GM19240 (cell line): ENCODE measurements around the gene LRMDA.

ENCODE experiments used
- DNase-seq: peaks from one replicate; pipeline ENCODE4 v3.0.0; 2011; ENCODE audit warnings: low spot score; ENCODE audit not compliant: insufficient read length

Gene LRMDA

DNA sequence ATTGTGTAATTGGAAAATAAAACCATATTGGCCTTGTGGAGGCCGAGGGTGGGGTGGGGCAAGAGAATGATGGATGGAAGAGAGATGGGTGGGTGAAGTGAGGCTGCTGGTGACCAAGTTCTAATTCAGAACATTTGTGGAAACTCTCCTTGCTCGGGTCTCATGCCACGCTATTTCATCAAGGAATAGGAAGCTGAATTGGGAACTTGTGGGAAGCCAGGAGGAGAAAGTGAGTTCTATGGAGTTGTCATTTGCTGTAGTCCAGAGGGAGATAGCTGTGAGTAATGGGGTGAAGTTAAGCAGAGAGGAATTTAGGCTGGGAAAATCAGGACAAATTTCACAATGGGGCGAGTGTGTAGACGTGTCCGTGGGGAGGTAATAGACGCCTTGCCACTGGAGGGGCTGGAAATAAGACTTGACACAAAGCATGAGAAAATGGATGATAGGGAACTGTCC is 339.2 kb downstream of the LRMDA start:
- DNase-seq, result no peak

DNA sequence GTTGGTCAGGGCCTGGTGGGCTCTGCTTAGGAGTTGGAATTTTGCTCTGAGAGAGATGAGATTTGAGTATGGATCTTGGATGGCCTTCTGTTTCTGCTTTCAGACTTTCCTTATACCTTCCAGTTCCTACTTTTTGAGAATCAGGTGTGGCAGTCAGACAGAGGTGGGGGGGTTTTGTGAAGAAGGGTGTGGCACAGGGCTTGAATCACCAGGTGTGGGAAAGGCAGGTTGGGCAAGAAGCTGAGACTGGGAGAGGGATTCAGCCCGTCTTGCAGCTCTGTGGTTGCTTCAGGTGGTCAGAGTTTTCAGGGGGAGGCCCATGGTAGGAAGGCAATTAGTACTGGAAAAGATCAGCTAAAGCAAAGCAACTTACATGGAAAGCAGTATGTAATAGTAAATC is 340.2 kb downstream of the LRMDA start:
- no peak for DNase-seq

DNA sequence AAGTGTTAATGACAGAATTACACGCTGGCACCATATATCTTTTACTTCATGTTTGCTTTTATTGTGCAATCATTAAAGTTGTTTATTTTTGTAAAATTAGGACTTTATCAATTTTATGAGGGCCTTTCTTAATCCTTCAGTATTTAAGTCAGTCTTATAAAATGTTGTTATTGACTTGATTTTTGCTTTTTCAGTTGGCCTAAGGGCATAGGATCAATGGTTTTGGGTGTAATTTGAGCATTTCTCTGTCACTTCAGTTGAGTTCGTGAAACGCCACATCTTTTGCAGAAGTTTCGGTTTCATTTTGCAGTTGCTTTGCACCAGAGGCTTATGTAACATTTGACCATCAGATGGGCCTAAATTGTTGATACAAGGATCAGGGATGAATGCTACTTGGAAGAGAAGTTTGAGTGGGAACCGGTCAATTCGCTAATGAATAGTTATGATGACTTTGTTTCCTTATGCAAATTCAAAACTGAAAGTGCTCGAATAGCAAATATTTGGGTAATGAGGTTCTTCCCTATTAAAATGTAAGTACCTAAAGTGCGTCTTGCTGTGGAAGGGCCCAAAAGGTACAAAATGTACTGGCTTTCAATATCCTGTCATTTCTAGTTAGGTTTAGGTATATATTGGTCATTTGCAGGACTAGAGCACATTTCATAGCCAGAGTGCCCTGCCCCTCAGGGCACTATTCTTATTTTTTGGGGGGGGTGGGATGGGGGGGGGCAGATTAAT is 340.9 kb downstream of the LRMDA start:
- DNase-seq, result no peak

DNA sequence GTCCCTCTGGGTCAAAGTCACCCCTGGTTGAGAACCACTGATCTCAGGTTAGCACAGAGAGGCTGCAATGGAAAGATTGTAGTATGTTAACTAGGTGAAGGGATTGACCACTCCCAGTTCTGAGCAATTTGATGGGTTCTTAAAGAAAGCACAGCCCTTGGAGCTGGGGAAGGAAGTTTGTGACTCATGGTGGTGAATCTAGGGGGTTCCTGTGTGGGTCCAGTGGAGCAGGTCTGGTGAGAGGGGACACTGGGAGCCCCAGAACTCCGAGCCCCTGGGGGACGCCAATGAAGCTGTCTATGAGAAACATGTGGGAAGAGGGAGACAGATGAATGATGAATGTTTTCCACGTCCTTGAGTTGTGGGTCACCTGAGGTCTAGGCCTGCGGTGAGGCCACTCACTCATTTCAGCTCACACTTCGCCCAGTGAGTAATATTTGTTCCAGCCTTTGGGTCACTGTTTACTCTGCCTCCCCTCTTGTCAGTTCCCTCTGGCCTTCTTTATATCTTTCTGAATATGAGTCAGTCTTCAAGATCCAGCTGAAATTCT is 341.9 kb downstream of the LRMDA start:
- no peak for DNase-seq

DNA sequence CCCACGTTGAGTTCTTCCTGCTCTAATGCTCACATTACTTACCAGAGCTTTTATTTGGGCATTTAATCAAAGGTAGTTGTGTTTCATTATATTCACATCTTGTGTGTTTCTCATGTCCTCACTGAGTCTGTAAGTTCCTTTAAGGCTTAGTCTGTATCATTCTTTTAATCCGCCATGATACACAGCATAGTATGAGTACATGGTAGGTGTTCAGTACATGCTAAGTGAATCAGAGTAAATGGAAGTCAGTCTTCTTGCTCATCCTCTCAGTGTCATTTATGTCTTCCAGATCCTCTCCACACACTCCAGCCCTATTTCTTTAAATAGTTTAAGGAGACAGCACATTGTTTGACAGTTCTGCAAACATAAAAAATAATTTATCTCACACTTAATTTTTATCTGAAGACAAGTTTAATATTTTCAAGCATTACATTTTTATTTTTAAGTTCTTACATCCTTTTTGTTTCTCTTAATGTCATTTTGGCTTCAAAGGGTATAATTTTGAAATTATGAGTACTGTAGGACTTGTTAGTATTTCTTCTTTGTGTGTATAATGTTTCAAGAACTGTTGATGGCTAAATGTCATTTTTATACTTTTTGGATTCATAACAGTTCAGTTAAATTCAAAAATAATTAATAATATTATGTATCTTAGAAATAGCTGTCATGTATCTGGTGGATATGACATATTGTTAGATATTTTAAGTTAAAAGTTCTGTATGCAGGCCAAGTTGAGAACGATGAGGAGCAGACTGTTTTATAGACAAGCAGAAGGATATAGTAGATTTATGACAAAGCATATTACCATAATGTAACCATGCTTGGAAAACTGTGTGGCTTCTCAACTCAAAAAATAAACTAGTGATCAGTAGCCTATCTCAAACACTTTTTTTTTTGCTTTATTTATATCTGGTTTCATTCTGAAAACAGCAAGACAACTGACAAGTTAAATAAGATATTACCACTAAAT is 342.7 kb downstream of the LRMDA start:
- no peak for DNase-seq

DNA sequence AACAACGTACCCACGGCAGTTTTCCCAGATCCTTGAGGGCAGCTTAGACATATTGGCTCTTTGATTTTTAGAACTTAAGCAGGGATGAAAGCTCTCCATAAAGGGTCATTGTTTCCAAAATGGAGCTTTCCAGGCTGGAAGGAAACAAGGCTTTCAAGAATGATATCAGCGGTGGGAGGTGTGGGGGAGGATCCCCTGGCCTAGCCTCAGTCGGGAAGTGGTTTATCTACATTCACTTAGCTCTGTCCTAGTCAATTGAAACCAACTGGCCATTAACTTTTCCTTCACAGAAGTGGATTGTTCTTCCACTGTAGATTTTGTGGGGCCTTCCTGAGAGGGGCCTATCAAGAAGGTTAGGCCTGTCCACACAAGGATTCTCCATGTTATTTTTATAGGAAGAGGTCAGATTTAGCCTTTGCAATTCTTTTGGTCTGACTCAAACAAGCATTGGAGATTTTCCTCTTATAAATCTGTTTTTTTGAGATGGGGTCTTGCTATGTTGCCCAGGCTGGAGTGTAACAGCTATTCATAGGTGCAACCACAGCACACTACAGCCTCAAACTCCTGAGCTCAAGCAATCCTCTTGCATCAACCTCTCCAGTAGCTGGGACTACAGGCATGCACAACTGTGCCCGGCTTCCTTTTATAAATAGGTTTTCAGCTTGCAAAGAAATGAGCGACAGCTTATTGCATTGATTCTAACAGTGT is 343.5 kb downstream of the LRMDA start:
- no peak for DNase-seq

DNA sequence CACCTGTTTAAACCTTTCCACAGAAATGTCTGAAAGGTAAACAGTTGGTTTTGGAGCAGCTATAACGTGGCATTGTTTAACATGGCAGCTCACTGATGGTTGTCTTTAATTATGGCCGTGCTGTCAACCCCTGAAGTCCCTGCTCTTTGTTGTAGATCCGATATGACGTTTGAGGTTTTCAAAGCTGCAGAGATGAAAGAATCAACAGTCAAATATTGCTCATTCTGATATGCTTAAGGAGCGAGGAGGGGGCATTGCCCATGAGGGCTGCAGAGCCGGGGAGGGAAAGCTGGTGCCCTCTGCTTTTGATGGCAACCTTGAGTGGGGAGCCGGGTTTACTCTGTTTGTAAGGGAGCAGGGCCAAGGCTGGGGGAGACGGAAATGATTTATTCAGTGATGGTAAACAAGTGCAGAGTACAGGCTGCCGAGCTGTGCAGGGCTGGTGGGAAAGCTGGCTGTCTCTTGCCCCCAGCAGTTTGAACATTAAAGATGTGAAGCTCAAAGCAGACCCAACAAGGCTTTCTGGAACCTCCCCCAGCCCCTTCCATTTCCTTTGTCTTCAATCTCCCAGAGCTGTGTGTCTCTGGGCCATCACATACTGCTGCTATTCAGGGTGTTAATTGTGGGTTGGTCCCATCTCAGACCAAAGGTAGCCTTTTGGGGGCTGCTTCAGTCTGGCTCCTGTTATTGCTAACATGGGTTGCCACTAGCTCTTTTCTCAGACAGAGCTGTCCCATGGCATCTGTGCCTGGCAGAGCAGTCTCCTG is 345.5 kb downstream of the LRMDA start:
- no peak for DNase-seq

DNA sequence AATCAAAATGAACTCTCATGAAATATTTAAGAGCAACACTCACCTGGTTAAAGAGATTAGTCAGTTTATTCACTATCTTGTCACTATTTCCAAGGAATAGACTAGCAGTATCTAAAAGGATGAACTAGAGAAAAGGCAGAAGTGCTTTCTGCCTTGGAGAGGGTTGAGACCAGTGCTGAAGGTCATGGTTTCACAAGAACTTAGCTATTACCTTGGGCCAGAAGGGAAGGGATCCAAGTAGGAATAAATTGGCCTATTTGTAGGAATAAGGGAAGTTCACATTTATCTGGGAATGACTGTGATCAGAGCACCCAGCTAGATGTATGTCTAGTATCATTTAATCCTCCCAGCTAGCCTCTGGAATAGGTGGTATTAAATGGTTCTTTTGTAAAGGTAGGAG is 347.2 kb downstream of the LRMDA start:
- no peak for DNase-seq

DNA sequence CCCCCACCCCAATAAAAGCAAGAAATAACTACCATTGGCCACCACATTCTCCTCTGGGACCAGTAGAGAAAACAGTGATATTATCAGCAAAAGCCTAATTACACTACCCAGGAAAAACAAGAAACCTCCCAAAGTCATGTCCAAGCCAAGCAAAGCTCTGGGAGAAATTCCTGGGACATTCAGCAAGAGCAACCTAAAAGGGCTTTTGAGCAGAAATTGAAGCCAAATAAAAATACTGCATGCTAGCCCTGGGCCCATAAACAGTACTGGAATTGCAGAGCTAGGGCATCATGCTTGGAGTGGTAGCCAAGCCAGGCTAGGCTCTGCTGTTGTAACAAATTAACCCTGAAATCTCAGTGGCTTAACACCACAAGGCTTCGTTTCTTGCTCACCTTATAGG is 347.9 kb downstream of the LRMDA start:
- no peak for DNase-seq

DNA sequence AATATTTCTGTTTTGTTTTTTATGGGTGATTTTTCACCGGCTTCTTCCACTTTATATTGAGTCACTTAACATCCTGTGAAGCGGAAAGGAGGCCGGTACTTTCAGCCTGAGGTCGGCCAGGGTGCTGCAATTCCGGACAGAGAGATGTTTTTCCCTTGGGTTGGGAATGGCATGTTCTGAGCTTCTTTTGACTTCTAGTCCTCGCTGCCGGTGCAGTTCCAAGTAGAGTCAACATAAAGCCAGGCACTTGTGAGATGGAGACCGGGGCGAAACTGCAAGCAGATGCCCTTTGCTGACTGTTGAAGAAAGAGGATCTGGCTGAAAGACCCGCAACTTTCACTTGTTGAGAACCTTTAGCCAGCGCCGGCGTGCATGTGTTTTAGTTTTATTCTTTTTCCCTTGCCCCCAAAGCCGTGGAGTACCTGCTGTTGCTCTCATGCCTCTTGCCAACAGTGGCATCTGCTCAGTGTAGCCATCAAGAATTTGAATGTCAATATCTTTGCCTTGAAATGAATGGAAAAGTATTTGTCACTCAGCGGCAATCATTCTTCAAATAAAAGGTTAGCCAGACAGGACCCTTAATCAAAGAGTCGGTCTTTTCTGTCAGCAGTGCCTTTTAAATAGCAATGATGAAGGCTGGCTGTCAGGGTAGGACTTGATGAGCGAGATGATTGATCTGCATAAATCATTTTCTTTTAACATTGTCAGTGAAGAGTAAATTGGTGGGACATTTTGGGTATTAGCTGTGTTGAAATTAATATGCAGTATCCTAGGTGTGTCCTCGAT is 351.2 kb downstream of the LRMDA start:
- DNase-seq, result no peak

DNA sequence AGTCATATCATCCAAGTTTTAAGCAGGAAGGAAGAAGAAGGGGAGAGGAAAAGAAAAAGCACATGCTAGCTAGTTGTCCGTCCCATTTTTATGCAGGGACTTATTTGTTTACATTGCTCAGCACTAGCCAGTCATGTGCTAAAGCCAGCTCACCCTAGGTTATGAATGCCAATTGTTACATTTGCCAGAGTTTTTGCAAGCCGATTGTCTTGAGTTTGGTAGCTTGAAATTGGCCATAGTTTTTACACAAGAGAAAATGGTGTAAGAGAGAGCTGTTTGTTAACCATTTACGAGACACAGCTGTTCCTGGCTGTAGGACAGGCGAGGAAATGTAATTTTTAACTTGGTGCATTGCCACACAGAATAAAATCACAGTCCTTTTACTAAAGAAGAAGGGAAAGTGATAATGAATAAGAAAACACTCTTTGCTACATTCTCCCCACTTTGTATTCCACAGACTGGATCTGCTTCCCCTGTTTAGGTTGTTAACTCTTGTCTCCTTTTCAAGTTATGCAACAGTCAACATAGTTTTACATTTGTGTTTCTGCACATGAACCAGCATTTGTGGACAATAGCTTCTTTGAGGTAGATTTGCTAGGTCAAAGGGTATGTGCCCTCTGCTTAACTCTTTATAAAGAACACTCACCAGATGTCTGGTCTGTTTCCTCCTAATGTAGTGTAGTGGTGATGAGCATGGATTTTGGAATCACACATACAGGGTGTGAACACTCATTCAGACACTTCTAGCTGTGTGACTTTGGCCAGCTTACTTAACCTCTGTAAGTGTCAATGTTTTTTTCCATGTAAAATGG is 357.2 kb downstream of the LRMDA start:
- DNase-seq, result no peak

DNA sequence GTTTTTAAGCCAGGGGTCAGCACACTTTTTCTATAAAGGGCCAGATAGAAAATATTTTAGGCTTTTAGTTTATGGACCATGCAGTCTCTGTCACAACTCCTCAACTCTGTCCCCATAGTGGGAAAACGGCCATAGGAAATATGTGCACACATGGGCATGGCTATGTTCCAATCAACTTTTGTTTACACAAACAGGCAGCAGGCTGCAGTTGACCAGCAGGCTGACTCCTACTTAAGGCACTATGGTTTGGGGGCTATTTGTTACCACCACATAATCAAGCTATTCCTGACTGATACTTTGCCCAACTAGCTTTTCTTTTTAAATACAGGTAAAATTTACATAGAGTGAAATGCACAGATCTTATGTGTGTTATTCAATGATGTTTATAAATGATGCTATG is 362.4 kb downstream of the LRMDA start:
- no peak for DNase-seq

DNA sequence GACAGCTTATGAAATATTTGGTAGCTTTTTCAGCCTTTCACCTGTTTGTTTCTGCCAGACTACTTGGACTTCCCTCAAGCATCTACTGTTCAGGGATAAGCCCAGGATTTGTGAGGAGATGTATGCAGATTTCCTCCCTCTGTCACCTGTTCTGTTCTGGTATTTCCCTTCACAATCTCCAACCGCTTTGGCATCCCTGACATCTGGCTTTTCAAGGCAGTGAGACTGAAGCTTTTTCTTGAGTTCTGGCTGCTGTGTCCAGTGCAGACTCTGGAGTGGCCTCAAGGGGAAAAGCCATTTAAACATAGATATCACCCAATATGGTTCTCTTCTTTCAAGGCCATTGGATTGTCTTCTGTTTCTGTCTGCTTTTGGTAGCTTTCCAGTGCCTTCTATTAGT is 369.7 kb downstream of the LRMDA start:
- DNase-seq, result no peak

DNA sequence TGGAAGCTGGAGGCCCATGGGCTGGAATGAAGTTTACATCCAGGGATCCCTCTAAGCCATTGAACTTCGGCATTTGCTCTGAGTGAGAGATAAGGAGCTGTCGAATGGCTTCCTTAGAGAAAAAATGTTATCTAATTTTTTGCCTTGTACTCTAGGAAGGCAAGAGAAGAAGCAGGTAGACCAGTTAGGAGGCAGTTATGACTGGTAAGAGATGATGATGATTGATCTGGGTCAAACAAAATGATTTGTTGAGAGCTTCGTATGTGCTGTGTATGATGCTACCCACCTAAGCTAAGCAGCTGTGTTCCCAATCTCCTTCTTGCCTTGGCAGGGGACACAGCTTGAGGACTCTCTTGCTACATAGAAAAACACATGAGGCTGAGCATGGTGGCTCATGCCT is 370.2 kb downstream of the LRMDA start:
- DNase-seq, result no peak

DNA sequence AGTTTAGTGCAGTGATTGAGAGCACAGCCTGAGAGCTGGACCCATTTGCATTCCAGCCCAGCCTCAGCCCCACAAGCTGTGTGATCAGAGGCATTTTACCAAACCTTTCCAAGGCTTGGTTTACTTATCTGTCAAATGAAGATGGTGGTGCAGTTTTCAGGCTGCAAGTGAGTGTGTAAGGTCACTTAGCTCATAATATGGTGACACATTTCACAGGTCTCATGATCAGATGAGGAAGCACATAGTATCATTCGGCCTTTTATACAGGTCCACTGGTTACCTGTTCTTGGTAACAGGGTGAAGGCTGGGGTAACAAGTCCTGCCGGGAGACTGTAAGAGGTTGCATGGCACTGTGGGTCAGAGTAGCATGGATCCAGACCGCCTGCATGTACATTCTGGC is 371.7 kb downstream of the LRMDA start:
- DNase-seq, result no peak

DNA sequence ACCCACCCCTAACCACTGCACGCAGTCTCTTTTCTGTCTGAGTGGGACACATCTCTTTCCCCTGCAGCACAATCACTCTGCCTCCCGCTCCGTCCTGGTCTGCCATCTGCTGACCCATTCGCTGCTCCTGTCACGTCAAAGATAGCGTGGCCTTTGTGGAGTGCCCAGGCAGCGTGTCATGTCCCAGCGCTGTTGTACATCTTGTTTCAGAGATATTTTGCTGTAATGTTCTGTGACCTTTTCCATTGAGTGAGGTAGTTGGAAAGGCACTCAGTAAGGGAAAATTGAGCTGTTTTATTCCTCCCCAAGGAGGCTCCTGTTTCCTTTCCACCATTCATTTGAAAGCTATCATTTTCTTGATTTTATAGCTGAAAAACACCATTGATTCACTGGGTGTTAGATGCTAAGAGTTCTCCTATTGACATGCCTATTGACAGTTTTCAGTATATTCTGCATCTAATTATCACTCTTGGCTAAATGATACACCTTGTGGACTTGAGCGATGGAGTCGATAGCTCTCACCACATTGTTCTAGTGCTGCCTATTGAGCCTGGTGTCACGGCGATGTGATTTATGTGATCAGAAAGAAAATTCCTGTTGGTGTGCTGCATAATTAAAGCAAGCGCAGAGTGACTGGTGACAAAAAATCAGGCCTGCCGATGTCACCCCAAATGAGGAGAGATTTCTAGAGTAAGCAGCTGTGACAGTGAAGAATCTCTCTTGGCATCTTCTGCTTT is 372.6 kb downstream of the LRMDA start:
- DNase-seq, result no peak

DNA sequence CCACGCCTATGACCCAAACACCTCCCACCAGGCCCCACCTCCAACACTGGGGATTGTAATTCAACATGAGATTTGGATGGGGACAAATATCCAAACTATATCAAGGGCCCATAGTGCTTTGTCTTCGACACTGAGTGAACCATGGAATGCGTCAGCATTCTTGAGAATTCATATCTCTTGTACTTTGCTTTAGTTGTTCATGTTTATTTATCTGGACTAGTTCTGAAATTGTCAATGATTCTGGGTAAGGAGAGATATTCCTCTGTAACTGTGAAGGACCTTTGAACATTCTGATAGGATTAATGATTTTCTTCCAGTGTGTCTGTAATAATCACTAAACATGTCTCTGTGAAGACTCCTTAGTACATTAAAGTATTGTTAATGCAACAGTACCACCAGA is 374.8 kb downstream of the LRMDA start:
- no peak for DNase-seq

DNA sequence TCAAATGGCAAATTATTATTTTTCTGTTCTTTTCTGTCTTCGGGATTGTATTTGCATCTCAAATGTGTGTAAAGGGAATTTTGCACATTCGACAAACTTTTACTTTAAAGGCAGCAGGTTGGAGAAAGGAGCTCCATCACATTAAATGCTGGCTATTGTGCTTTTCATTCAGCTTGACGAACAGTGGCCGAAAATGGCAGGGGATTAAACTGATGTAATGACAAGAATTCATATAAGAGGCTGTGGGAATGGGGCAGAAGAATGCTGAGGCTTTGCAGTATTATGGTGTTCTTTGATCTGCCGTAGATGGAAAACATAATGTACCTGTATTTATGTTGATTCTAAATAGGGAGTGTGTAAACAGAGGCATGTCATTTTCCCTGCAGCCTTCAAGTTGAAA is 376.0 kb downstream of the LRMDA start:
- DNase-seq, result no peak

DNA sequence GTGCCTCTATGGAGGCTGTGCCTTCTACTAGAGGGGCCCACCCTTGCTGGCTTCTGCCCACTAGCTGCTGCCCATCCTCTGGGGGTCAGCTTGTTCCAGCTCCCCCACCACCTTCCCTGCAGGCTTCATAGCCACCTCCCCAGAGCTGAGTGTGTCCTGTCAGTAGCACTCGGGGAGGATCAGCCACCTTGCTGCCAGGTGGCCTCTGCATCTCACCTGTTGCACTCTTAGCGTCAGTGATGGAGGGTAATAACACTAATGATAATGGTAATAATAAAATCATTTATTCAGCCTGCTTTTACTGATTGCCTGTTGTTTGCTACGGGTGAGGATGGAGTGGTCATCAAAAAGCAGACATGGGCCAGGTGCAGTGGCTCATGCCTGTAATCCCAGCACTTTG is 377.6 kb downstream of the LRMDA start:
- no peak for DNase-seq
